ENCODE measurements around the gene DRC7. TPM values are rescaled to one million over a fixed set of nuclear protein-coding genes. Genes with fewer than 3 reads are reported as not detected.

The DRC7 gene
- total RNA-seq, 2 donors from 2014 or later: not detected

- Histone ChIP-seq H3K36me3 (no peaks in the 10 kb centered on the region), H3K9me3 (no peaks in the 10 kb centered on the region), H3K27me3 (no peaks in the 10 kb centered on the region), H3K9ac (ENCODE audit: low read depth in 2 of 2, low read length in 2 of 2) (no peak overlapping the region), H3K4me3 (no peak overlapping the region), H3K4me1 (no peaks in the 10 kb centered on the region), H3K27ac (no peak overlapping the region)
- intact Hi-C loops (cut with DNase I): no loop called here
- no peak for TF ChIP-seq CTCF (IDR thresholded peaks at IDR 0.05)
- DNase-seq: no peak
Observed at GRCh38 chr16:57685633-57686032, 9.0 kb upstream of the DRC7 start.

GRCh38 chr16:57686577-57686976 lies 8.0 kb upstream of the DRC7 start:
- Histone ChIP-seq H3K4me1 (no peaks in the 10 kb centered on the region), H3K27me3 (no peaks in the 10 kb centered on the region), H3K4me3 (no peak overlapping the region), H3K36me3 (no peaks in the 10 kb centered on the region), H3K9ac (ENCODE audit: low read depth in 2 of 2, low read length in 2 of 2) (no peak overlapping the region), H3K9me3 (no peaks in the 10 kb centered on the region), H3K27ac (no peak overlapping the region)
- intact Hi-C loops (cut with DNase I): no loop called here
- no peak for DNase-seq
- no peak for TF ChIP-seq CTCF (IDR thresholded peaks at IDR 0.05)

- intact Hi-C loops (cut with DNase I): no loop called here
- no peaks in the 10 kb centered on the region for H3K36me3 ChIP-seq
- H3K4me3 ChIP-seq: no peak overlapping the region
- TF ChIP-seq CTCF (IDR thresholded peaks at IDR 0.05): no peak
- no peaks in the 10 kb centered on the region for H3K9me3 ChIP-seq
- no peak overlapping the region for H3K9ac ChIP-seq (ENCODE audit: low read depth in 2 of 2, low read length in 2 of 2)
- H3K27me3 ChIP-seq: no peaks in the 10 kb centered on the region
- no peak overlapping the region for H3K27ac ChIP-seq
- H3K4me1 ChIP-seq: no peaks in the 10 kb centered on the region
- DNase-seq: no peak
Observed at GRCh38 chr16:57687363-57687929, 7.2 kb upstream of the DRC7 start.

GRCh38 chr16:57688487-57688986 lies 6.1 kb upstream of the DRC7 start:
- no peak for DNase-seq
- intact Hi-C loops (cut with DNase I): no loop called here

GRCh38 chr16:57688987-57689761 lies 5.4 kb upstream of the DRC7 start:
- Histone ChIP-seq H3K27me3 (no peaks in the 10 kb centered on the region), H3K9ac (ENCODE audit: low read depth in 2 of 2, low read length in 2 of 2) (no peak overlapping the region), H3K9me3 (no peaks in the 10 kb centered on the region), H3K27ac (no peak overlapping the region), H3K36me3 (no peaks in the 10 kb centered on the region), H3K4me3 (no peak overlapping the region), H3K4me1 (no peaks in the 10 kb centered on the region)
- no peak for DNase-seq
- TF ChIP-seq CTCF (IDR thresholded peaks at IDR 0.05): no peak
- intact Hi-C loops (cut with DNase I): no loop called here

More at GRCh38 chr16:57688487-57688986, 6.1 kb upstream of the DRC7 start:
- no peak overlapping the region for H3K4me3 ChIP-seq
- H3K36me3 ChIP-seq: no peaks in the 10 kb centered on the region
- no peaks in the 10 kb centered on the region for H3K9me3 ChIP-seq
- H3K9ac ChIP-seq (ENCODE audit: low read depth in 2 of 2, low read length in 2 of 2): no peak overlapping the region
- no peak overlapping the region for H3K27ac ChIP-seq
- H3K27me3 ChIP-seq: no peaks in the 10 kb centered on the region
- TF ChIP-seq CTCF (IDR thresholded peaks at IDR 0.05): no peak
- no peaks in the 10 kb centered on the region for H3K4me1 ChIP-seq
